HL-60 (cell line): ENCODE results near the gene CABP5.

Experiments
- CTCF ChIP-seq: IDR thresholded peaks from one replicate; pipeline ENCODE4 v1.5.1; 2011; ENCODE audit warnings: low read length, control low read depth, inconsistent platforms; ENCODE audit not compliant: insufficient read depth
- GABPA ChIP-seq: IDR thresholded peaks from 2 replicates; pipeline ENCODE4 v1.6.1; 2012; ENCODE audit warnings: low read depth
- POLR2AphosphoS5 ChIP-seq: IDR thresholded peaks from 2 replicates; pipeline ENCODE4 v1.6.1; 2012; ENCODE audit warnings: low read depth
- REST ChIP-seq: IDR thresholded peaks from 2 replicates; pipeline ENCODE4 v1.6.1; 2012; ENCODE audit warnings: low read depth; ENCODE audit not compliant: insufficient replicate concordance
- SPI1 ChIP-seq: IDR thresholded peaks from 2 replicates; pipeline ENCODE4 v1.6.1; 2012; ENCODE audit warnings: low read depth, mild to moderate bottlenecking, borderline replicate concordance

GRCh38 chr19:48043675-48044258 is at the start of gene CABP5:
- TF ChIP-seq CTCF (no peak), REST (no peak), GABPA (no peak), POLR2AphosphoS5 (no peak), SPI1 (no peak)
